HCT116 (cell line): Measurements from ENCODE around the gene CHCHD4.

Experiments
- EGR1 ChIP-seq: IDR thresholded peaks from 2 replicates; pipeline ENCODE4 v1.6.1; 2012; ENCODE audit warnings: low read depth
- EZH2 ChIP-seq: fragments of 200-600 bp; sonication (generic); IDR thresholded peaks from 2 replicates; pipeline ENCODE4 v1.6.1; 2017; ENCODE audit warnings: antibody characterized with exemption, mixed run types
- EZH2phosphoT487 ChIP-seq: fragments of 200-600 bp; IDR thresholded peaks from 2 replicates; pipeline ENCODE4 v1.6.1; 2018; ENCODE audit warnings: antibody characterized with exemption, borderline replicate concordance
- POLR2A ChIP-seq: IDR thresholded peaks from 2 replicates; pipeline ENCODE4 v1.7.0; 2011; ENCODE audit warnings: borderline replicate concordance; ENCODE audit not compliant: insufficient read depth, insufficient read length; ENCODE audit errors: extremely low read depth
- RAD21 ChIP-seq: IDR thresholded peaks from 2 replicates; pipeline ENCODE4 v1.6.1; 2012; ENCODE audit warnings: low read depth, mild to moderate bottlenecking
- SIN3A ChIP-seq: IDR thresholded peaks from 2 replicates; pipeline ENCODE4 v1.6.1; 2012; ENCODE audit warnings: low read depth
- SP1 ChIP-seq: IDR thresholded peaks from 2 replicates; pipeline ENCODE4 v1.6.1; 2012; ENCODE audit warnings: low read depth
- ZNF274 ChIP-seq: fragments of 200-500 bp; sonication (Bioruptor generic); IDR thresholded peaks from 2 replicates; pipeline ENCODE4 v1.6.1; 2014; ENCODE audit warnings: mild to moderate bottlenecking, low read depth, low read length, inconsistent platforms
- TF ChIP-seq, protein P1 (sequence below), 3 experiments: fragments of 200-600 bp in 1 of 3; sonication (generic) in 1 of 3; IDR thresholded peaks in 2 of 3; conservative IDR thresholded peaks in 1 of 3; 2 replicates each; pipeline ENCODE4 v1.5.1; 2012 to 2017; ENCODE audit warnings: low read depth in 2 of 3, low read length in 2 of 3, antibody characterized with exemption in 1 of 3, borderline replicate concordance in 1 of 3, control low read depth in 1 of 3, mild to moderate bottlenecking in 1 of 3, mixed read lengths in 1 of 3, mixed run types in 1 of 3, moderate library complexity in 1 of 3; ENCODE audit not compliant: insufficient read depth in 1 of 3
- TF ChIP-seq, protein P2 (sequence below): IDR thresholded peaks from 2 replicates; pipeline ENCODE4 v1.6.1; 2012

DNA sequence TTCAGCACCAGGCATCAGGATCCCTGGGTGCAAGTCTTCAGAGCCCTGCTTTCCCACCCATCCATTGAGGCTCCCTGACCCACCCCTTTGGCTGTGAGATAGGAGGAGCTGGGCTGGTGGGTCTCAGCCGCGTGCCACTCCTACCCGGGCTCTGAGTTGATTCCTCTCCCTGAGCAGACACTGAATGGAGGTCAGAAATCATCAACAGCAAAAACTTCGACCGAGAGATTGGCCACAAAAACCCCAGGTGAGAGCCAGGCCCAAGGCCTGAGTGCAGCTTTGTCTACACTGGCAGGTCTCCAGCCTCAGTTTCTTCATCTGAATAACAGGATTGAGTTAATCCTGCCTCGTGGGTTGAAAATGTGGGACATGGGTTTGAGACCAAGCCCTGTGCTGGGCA is 8.0 kb upstream of the CHCHD4 start:
- TF ChIP-seq SIN3A (no peak), EGR1 (no peak), RAD21 (no peak), POLR2A (no peak), EZH2phosphoT487 (no peak), SP1 (no peak), EZH2 (no peak), ZNF274 (no peak)
- TF ChIP-seq, protein P1, sequence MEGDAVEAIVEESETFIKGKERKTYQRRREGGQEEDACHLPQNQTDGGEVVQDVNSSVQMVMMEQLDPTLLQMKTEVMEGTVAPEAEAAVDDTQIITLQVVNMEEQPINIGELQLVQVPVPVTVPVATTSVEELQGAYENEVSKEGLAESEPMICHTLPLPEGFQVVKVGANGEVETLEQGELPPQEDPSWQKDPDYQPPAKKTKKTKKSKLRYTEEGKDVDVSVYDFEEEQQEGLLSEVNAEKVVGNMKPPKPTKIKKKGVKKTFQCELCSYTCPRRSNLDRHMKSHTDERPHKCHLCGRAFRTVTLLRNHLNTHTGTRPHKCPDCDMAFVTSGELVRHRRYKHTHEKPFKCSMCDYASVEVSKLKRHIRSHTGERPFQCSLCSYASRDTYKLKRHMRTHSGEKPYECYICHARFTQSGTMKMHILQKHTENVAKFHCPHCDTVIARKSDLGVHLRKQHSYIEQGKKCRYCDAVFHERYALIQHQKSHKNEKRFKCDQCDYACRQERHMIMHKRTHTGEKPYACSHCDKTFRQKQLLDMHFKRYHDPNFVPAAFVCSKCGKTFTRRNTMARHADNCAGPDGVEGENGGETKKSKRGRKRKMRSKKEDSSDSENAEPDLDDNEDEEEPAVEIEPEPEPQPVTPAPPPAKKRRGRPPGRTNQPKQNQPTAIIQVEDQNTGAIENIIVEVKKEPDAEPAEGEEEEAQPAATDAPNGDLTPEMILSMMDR (IDR thresholded peaks at IDR 0.05 in 2 of 3, conservative IDR thresholded peaks at IDR 0.05 in 1 of 3; ENCODE audit: borderline replicate concordance in 1 of 3, insufficient read depth in 1 of 3, low read depth in 2 of 3, low read length in 2 of 3) = no peak
- TF ChIP-seq, protein P2, sequence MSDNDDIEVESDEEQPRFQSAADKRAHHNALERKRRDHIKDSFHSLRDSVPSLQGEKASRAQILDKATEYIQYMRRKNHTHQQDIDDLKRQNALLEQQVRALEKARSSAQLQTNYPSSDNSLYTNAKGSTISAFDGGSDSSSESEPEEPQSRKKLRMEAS = no peak
